ENCODE measurements around the gene UNC5B. TPM values are rescaled to one million over a fixed set of nuclear protein-coding genes. Genes with fewer than 3 reads are reported as not detected.

UNC5B gene
- polyA plus RNA-seq, 3 donors = 0.04 to 0.72 TPM; not detected in 1

- H3K4me2 ChIP-seq (replicated peaks; ENCODE audit: extremely low read depth, low read length, poor library complexity, severe bottlenecking) = no peak overlapping the region
- no peak for TF ChIP-seq CTCF (IDR thresholded peaks at IDR 0.05)
- H3K27me3 ChIP-seq (ENCODE audit: control insufficient read depth in 2 of 2, insufficient read depth in 2 of 2, low read length in 2 of 2) = no peaks in the 10 kb centered on the region
- no peak overlapping the region for H3K27ac ChIP-seq (ENCODE audit: low read depth in 1 of 2, low read length in 2 of 2)
- DNase-seq = no peak
- H3K4me1 Mint-ChIP-seq = no peaks in the 10 kb centered on the region
- H3K9me3 Mint-ChIP-seq = no peaks in the 10 kb centered on the region
- H2AFZ ChIP-seq (ENCODE audit: insufficient read depth, low read depth, low read length, poor library complexity, severe bottlenecking) = no peak overlapping the region
- H4K20me1 ChIP-seq (ENCODE audit: insufficient read depth, low read length) = no peaks in the 10 kb centered on the region
- no peaks in the 10 kb centered on the region for H3K79me2 ChIP-seq (ENCODE audit: insufficient read depth, low read length)
- peaks cover 0 to 5% (median 1%) of the 10 kb centered on the region in 3 donors for H3K27me3 Mint-ChIP-seq (ENCODE audit: low read depth in 3 of 3)
- H3K36me3 Mint-ChIP-seq = no peaks in the 10 kb centered on the region
- H3K4me1 ChIP-seq (ENCODE audit: control insufficient read depth in 1 of 2, insufficient read depth in 2 of 2, low read length in 2 of 2) = no peaks in the 10 kb centered on the region
- H3K4me3 ChIP-seq (replicated peaks in 1 of 3; ENCODE audit: low read depth in 2 of 3, low read length in 3 of 3) = no peak overlapping the region
- intact Hi-C loops (cut with micrococcal nuclease) = no loop called here
- H3K27ac Mint-ChIP-seq = no peak overlapping the region
- H3K4me3 Mint-ChIP-seq = no peak overlapping the region
- WGBS (ENCODE audit: insufficient coverage) = 100% methylated on average over 1 of the region's 7 CpGs
- no peaks in the 10 kb centered on the region for H3K36me3 ChIP-seq (replicated peaks in 1 of 2; ENCODE audit: control insufficient read depth in 1 of 2, insufficient read depth in 2 of 2, low read length in 2 of 2)
- H3K9me3 ChIP-seq (replicated peaks in 1 of 2; ENCODE audit: control insufficient read depth in 1 of 2, insufficient read depth in 1 of 2, low read length in 2 of 2) = no peaks in the 10 kb centered on the region
- no peak overlapping the region for H3K9ac ChIP-seq (ENCODE audit: insufficient read depth, low read length, poor library complexity, severe bottlenecking)
Measured at GRCh38 chr10:71259282-71259681, 46.9 kb downstream of the UNC5B start.

GRCh38 chr10:71259815-71260501 is 47.6 kb downstream of the UNC5B start:
- TF ChIP-seq CTCF (IDR thresholded peaks at IDR 0.05) = no peak
- H3K36me3 Mint-ChIP-seq = no peaks in the 10 kb centered on the region
- 86% methylated on average over 8 of the region's 13 CpGs for WGBS (ENCODE audit: insufficient coverage)
- H3K9me3 Mint-ChIP-seq = no peaks in the 10 kb centered on the region
- Histone ChIP-seq H2AFZ (ENCODE audit: insufficient read depth, low read depth, low read length, poor library complexity, severe bottlenecking) (no peak overlapping the region), H4K20me1 (ENCODE audit: insufficient read depth, low read length) (no peaks in the 10 kb centered on the region), H3K79me2 (ENCODE audit: insufficient read depth, low read length) (no peaks in the 10 kb centered on the region), H3K27ac (ENCODE audit: low read depth in 1 of 2, low read length in 2 of 2) (no peak overlapping the region), H3K27me3 (ENCODE audit: control insufficient read depth in 2 of 2, insufficient read depth in 2 of 2, low read length in 2 of 2) (no peaks in the 10 kb centered on the region), H3K36me3 (replicated peaks in 1 of 2; ENCODE audit: control insufficient read depth in 1 of 2, insufficient read depth in 2 of 2, low read length in 2 of 2) (no peaks in the 10 kb centered on the region), H3K9me3 (replicated peaks in 1 of 2; ENCODE audit: control insufficient read depth in 1 of 2, insufficient read depth in 1 of 2, low read length in 2 of 2) (no peaks in the 10 kb centered on the region), H3K4me2 (replicated peaks; ENCODE audit: extremely low read depth, low read length, poor library complexity, severe bottlenecking) (no peak overlapping the region), H3K4me3 (replicated peaks in 1 of 3; ENCODE audit: low read depth in 2 of 3, low read length in 3 of 3) (no peak overlapping the region), H3K4me1 (ENCODE audit: control insufficient read depth in 1 of 2, insufficient read depth in 2 of 2, low read length in 2 of 2) (no peaks in the 10 kb centered on the region), H3K9ac (ENCODE audit: insufficient read depth, low read length, poor library complexity, severe bottlenecking) (no peak overlapping the region)
- H3K27me3 Mint-ChIP-seq (ENCODE audit: low read depth in 3 of 3) = peaks cover 0 to 5% (median 1%) of the 10 kb centered on the region in 3 donors
- H3K4me1 Mint-ChIP-seq = no peaks in the 10 kb centered on the region
- DNase-seq = no peak
- H3K27ac Mint-ChIP-seq = no peak overlapping the region
- intact Hi-C loops (cut with micrococcal nuclease) = no loop called here
- H3K4me3 Mint-ChIP-seq = no peak overlapping the region

Measured in CD14-positive monocyte (primary cell).